ENCODE results near the gene OPN1SW. TPM values are rescaled to one million over a fixed set of nuclear protein-coding genes. Genes with fewer than 3 reads are reported as not detected.
A peak's percentile ranks its signal among the peaks of the same experiment; 100 is the strongest.

The OPN1SW gene
- total RNA-seq, 1 experiment from 2014 or later: not detected

DNA sequence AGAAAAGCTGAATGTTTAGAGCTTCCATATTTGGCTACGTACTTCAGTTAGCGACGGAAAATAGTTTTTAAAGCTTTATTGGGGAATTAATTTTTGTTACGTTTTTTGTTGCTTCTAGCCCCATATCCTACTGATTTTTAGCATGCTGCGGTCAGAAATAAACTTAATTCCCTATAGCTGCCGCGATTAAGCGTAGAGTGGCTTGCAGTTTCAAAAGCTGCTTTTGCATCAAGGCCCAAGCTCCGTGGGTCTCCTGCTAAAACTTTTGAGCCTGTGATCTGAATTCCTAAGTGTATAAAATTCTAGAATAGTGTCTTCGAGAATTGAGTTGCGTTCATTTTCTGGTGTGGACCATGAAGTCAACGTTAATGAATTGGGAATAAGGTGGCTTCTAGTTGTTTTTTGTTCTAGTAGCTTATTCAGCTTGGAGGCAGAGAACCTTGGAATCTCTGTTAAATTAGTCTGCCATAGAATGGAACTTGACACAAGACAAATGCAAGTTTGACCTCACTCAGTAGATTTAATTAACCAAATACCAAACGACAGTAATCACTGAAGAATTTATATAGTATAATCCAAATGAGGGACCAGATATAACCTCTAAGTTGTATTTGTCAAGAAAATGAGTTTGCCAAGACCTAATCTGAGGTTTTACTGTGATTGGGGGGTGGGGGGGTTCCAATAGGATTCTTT, 35.5 kb downstream of the OPN1SW start:
- H3K27ac Mint-ChIP-seq (ENCODE audit: unreplicated experiment): peak overlapping the region; percentile 94
- peak overlapping the region; percentile 97 for H3K4me3 Mint-ChIP-seq (ENCODE audit: low read depth, unreplicated experiment)
- TSS peak; percentile 58 for BruUV-seq (replicated peaks)
- H3K27me3 Mint-ChIP-seq (ENCODE audit: unreplicated experiment): no peaks in the 10 kb centered on the region
- H3K4me1 Mint-ChIP-seq (ENCODE audit: low read depth, unreplicated experiment): peaks cover 32% of the 10 kb centered on the region
- CTCF ChIA-PET: interaction anchor here (0.5 kb wide), 2 partner anchors 150 to 340 kb away, joined by 3 to 4 read pairs; no protein-coding TSS in a partner anchor
- TF ChIP-seq, protein P1, sequence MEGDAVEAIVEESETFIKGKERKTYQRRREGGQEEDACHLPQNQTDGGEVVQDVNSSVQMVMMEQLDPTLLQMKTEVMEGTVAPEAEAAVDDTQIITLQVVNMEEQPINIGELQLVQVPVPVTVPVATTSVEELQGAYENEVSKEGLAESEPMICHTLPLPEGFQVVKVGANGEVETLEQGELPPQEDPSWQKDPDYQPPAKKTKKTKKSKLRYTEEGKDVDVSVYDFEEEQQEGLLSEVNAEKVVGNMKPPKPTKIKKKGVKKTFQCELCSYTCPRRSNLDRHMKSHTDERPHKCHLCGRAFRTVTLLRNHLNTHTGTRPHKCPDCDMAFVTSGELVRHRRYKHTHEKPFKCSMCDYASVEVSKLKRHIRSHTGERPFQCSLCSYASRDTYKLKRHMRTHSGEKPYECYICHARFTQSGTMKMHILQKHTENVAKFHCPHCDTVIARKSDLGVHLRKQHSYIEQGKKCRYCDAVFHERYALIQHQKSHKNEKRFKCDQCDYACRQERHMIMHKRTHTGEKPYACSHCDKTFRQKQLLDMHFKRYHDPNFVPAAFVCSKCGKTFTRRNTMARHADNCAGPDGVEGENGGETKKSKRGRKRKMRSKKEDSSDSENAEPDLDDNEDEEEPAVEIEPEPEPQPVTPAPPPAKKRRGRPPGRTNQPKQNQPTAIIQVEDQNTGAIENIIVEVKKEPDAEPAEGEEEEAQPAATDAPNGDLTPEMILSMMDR (IDR thresholded peaks at IDR 0.05; ENCODE audit: unreplicated experiment): no peak
- no peaks in the 10 kb centered on the region for H3K9me3 Mint-ChIP-seq (ENCODE audit: low read depth, unreplicated experiment)
- H3K36me3 Mint-ChIP-seq (ENCODE audit: insufficient read depth, unreplicated experiment): peaks cover 23% of the 10 kb centered on the region
- DNase-seq: no peak
- intact Hi-C loops (cut with micrococcal nuclease; ENCODE audit: unreplicated experiment): no loop called here

DNA sequence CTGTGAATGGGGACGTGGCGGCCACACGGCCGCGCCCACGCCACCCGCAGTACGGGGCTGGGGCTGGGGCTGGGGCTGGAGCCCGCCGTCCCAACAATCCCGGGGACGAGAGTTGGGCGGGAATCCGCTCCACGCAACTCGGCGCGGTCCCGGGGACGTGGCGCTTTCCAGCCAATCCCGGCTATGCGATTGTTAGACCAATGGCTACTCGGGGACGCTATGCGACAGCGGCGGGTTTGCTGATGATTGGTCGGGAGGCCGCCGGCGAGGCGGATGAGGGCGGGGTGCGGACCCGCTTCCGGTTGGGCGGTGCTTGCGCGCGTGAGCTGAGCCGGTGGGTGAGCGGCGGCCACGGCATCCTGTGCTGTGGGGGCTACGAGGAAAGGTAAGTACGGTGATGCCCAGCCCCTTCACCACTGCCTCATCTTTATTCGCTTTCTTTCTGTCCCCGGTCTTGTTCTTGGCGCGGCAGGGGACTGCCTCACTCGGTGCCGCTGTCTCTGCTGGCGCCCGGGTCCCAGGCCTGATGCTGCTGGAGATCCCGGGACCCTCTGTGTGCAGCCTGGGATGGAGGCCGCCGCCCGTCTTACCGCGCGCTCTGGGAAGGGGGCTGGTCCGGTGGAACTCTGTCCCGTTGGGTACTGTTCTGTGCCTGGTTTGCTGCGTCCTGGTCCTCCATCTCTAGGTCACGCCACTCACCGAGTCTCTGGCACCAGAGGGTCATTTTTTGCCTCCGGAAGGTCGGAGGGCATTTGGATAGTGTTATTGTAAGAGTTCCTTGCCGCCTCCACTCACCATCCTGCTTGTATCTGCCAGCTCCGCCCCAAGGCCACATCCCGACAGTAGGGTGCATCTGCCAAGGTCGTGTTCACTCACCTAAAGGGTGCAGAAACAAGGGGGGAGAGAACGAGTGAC, 36.3 kb downstream of the OPN1SW start, which contains the start of gene CALU:
TSS of gene CALU (plus strand) at position 312 of the 915 bp plus-strand sequence. CDS start 9,225 bp downstream, outside the sequence.
- peak within 1 kb of the TSS; percentile 97 for H3K4me3 Mint-ChIP-seq (ENCODE audit: low read depth, unreplicated experiment)
- peaks cover 26% of the 10 kb centered on the region for H3K4me1 Mint-ChIP-seq (ENCODE audit: low read depth, unreplicated experiment)
- no peaks in the 10 kb centered on the region for H3K27me3 Mint-ChIP-seq (ENCODE audit: unreplicated experiment)
- TF ChIP-seq, protein P1 (IDR thresholded peaks at IDR 0.05; ENCODE audit: unreplicated experiment): no peak
- H3K36me3 Mint-ChIP-seq (ENCODE audit: insufficient read depth, unreplicated experiment): peaks cover 23% of the 10 kb centered on the region
- no TSS peak for BruUV-seq (replicated peaks)
- H3K9me3 Mint-ChIP-seq (ENCODE audit: low read depth, unreplicated experiment): no peaks in the 10 kb centered on the region
- CTCF ChIA-PET: interaction anchor here (0.6 to 0.8 kb wide), 3 partner anchors 7 to 112 kb away, joined by 3 to 7 read pairs (median 6); no protein-coding TSS in a partner anchor
- H3K27ac Mint-ChIP-seq (ENCODE audit: unreplicated experiment): peak within 1 kb of the TSS; percentile 94
- DNase-seq: peak; percentile 95
- intact Hi-C loops (cut with micrococcal nuclease; ENCODE audit: unreplicated experiment): no loop called here

DNA sequence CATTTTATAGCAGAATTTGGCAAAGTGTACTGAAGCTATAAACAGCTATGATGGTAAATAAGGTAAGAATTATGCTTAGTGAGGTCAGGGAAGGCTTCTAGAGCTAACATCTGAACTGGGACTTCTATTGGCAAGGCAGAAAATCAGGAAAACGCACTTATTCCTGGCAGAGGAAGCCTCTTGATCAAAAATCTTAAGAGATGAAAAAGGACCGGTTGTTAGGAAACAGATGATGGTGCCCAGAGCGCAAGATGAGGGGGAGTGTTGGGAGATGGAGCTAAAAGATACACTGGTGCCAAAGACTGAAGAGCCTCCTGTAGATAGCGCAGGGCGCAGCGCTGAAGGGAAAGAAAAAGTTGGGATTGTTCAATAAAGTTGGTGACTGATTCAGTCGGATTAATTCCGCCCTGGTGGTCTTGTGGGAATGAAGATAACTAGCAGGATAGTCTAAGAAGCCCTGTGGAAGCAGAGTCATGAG, 37.0 kb downstream of the OPN1SW start:
- Mint-ChIP-seq H3K36me3 (ENCODE audit: insufficient read depth, unreplicated experiment) (peaks cover 23% of the 10 kb centered on the region), H3K27me3 (ENCODE audit: unreplicated experiment) (no peaks in the 10 kb centered on the region), H3K27ac (ENCODE audit: unreplicated experiment) (peak overlapping the region; percentile 94), H3K4me1 (ENCODE audit: low read depth, unreplicated experiment) (peaks cover 23% of the 10 kb centered on the region), H3K9me3 (ENCODE audit: low read depth, unreplicated experiment) (no peaks in the 10 kb centered on the region), H3K4me3 (ENCODE audit: low read depth, unreplicated experiment) (peak overlapping the region; percentile 97)
- CTCF ChIA-PET: interaction anchor here (0.6 to 0.9 kb wide), 4 partner anchors 8 to 111 kb away, joined by 3 to 7 read pairs (median 6); no protein-coding TSS in a partner anchor
- BruUV-seq (replicated peaks): TSS peak; percentile 98
- intact Hi-C loops (cut with micrococcal nuclease; ENCODE audit: unreplicated experiment): no loop called here
- TF ChIP-seq, protein P1 (IDR thresholded peaks at IDR 0.05; ENCODE audit: unreplicated experiment): no peak
- DNase-seq: no peak

DNA sequence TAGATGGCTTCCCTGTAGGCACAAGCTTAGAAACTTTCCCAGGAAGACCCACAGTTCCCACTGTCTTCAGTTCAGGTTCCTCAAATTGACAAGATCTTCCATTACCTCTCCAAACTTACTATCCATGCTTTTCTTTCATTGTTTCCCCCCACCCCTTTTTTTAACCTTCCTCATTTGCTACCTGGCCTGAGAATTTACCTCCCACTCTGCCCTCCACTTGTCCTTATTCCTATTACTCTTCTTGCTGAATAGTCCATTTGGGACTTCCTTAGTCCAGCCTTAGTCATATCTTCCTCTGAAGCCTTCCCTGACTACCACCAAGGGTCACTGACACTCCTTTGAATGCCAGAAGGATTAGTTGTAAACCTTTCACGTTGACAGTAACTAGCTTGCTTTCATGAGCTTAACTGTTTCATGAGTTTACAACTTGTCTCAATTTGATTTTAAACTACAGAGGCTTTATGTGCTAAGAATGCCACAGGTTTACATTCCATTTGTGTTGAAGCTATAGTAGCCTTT, 37.7 kb downstream of the OPN1SW start:
- BruUV-seq (replicated peaks): no TSS peak
- Mint-ChIP-seq H3K4me1 (ENCODE audit: low read depth, unreplicated experiment) (peaks cover 23% of the 10 kb centered on the region), H3K4me3 (ENCODE audit: low read depth, unreplicated experiment) (peak overlapping the region; percentile 97), H3K27ac (ENCODE audit: unreplicated experiment) (peak overlapping the region; percentile 94), H3K27me3 (ENCODE audit: unreplicated experiment) (no peaks in the 10 kb centered on the region), H3K9me3 (ENCODE audit: low read depth, unreplicated experiment) (no peaks in the 10 kb centered on the region), H3K36me3 (ENCODE audit: insufficient read depth, unreplicated experiment) (peaks cover 23% of the 10 kb centered on the region)
- TF ChIP-seq, protein P1 (IDR thresholded peaks at IDR 0.05; ENCODE audit: unreplicated experiment): no peak
- intact Hi-C loops (cut with micrococcal nuclease; ENCODE audit: unreplicated experiment): no loop called here
- no peak for DNase-seq
- CTCF ChIA-PET: interaction anchor here (0.6 to 1.0 kb wide), 4 partner anchors 9 to 283 kb away, joined by 3 to 6 read pairs (median 4); partner anchors contain the start of gene KCP

Measured in Calu3 (cell line).